ENCODE data around the gene TTC17. TPM values are rescaled to one million over a fixed set of nuclear protein-coding genes. Genes with fewer than 3 reads are reported as not detected.

The TTC17 gene
- polyA plus RNA-seq, 3 donors = 34.7 to 82.5 (median 40.8) TPM

- Histone ChIP-seq H3K79me2 (ENCODE audit: insufficient read depth, low read length) (no peaks in the 10 kb centered on the region), H3K4me1 (ENCODE audit: control insufficient read depth in 1 of 2, insufficient read depth in 2 of 2, low read length in 2 of 2) (no peaks in the 10 kb centered on the region), H4K20me1 (ENCODE audit: insufficient read depth, low read length) (no peaks in the 10 kb centered on the region), H3K9me3 (replicated peaks in 1 of 2; ENCODE audit: control insufficient read depth in 1 of 2, insufficient read depth in 1 of 2, low read length in 2 of 2) (peaks cover under 1 to 2% of the 10 kb centered on the region in 2 donors), H2AFZ (ENCODE audit: insufficient read depth, low read depth, low read length, poor library complexity, severe bottlenecking) (no peak overlapping the region), H3K4me3 (replicated peaks in 1 of 3; ENCODE audit: low read depth in 2 of 3, low read length in 3 of 3) (no peak overlapping the region), H3K4me2 (replicated peaks; ENCODE audit: extremely low read depth, low read length, poor library complexity, severe bottlenecking) (no peak overlapping the region), H3K36me3 (replicated peaks in 1 of 2; ENCODE audit: control insufficient read depth in 1 of 2, insufficient read depth in 2 of 2, low read length in 2 of 2) (no peaks in the 10 kb centered on the region), H3K27ac (ENCODE audit: low read depth in 1 of 2, low read length in 2 of 2) (no peak overlapping the region), H3K9ac (ENCODE audit: insufficient read depth, low read length, poor library complexity, severe bottlenecking) (no peak overlapping the region), H3K27me3 (ENCODE audit: control insufficient read depth in 2 of 2, insufficient read depth in 2 of 2, low read length in 2 of 2) (no peaks in the 10 kb centered on the region)
- Mint-ChIP-seq H3K9me3 (peaks cover 3 to 11% (median 5%) of the 10 kb centered on the region in 7 donors), H3K4me3 (no peak overlapping the region), H3K27ac (no peak overlapping the region), H3K4me1 (peaks cover 1% of the 10 kb centered on the region), H3K27me3 (ENCODE audit: low read depth in 3 of 3) (peaks cover 2 to 13% (median 9%) of the 10 kb centered on the region in 3 donors), H3K36me3 (no peaks in the 10 kb centered on the region)
- WGBS (ENCODE audit: insufficient coverage) = 89% methylated on average over 3 of the region's 6 CpGs
- DNase-seq = no peak
- intact Hi-C loops (cut with micrococcal nuclease) = no loop called here
- TF ChIP-seq, protein P1, sequence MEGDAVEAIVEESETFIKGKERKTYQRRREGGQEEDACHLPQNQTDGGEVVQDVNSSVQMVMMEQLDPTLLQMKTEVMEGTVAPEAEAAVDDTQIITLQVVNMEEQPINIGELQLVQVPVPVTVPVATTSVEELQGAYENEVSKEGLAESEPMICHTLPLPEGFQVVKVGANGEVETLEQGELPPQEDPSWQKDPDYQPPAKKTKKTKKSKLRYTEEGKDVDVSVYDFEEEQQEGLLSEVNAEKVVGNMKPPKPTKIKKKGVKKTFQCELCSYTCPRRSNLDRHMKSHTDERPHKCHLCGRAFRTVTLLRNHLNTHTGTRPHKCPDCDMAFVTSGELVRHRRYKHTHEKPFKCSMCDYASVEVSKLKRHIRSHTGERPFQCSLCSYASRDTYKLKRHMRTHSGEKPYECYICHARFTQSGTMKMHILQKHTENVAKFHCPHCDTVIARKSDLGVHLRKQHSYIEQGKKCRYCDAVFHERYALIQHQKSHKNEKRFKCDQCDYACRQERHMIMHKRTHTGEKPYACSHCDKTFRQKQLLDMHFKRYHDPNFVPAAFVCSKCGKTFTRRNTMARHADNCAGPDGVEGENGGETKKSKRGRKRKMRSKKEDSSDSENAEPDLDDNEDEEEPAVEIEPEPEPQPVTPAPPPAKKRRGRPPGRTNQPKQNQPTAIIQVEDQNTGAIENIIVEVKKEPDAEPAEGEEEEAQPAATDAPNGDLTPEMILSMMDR (IDR thresholded peaks at IDR 0.05) = no peak
Observed at GRCh38 chr11:43515090-43515489, 156.4 kb downstream of the TTC17 start.

DNA sequence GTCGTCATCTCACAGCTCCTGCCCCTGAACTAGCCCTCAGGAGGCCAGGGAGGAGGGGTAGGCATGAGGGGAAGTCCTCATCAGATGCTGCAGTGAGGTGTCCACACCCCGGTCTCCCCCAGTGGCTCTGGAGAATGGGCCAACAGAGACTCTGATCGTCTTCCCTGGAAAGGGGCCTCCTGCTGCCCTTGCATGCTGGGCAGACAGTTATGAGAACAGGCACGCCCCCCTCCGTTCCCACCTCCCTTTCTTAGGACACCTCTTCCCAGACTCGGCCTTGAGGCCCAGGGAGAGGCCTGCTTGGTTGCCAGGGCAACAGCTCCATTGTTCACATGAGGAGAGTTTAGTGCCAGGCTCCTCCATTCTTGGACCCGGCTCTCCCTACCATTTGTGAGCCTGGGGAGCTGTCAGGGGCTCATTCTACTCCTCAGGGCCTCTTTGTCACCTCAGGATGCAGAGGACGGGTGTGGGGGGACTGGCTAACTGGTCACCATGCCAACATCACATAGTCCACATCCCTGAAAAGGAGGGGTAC, 157.7 kb downstream of the TTC17 start:
- no peak for DNase-seq
- TF ChIP-seq, protein P1 (IDR thresholded peaks at IDR 0.05) = no peak
- no peaks in the 10 kb centered on the region for H3K79me2 ChIP-seq (ENCODE audit: insufficient read depth, low read length)
- Mint-ChIP-seq H3K4me1 (peaks cover under 1% of the 10 kb centered on the region), H3K27ac (no peak overlapping the region), H3K36me3 (no peaks in the 10 kb centered on the region), H3K9me3 (peaks cover 10 to 22% (median 14%) of the 10 kb centered on the region in 7 donors), H3K4me3 (no peak overlapping the region), H3K27me3 (ENCODE audit: low read depth in 3 of 3) (peaks cover 2 to 13% (median 10%) of the 10 kb centered on the region in 3 donors)
- no peak overlapping the region for H3K4me3 ChIP-seq (replicated peaks in 1 of 3; ENCODE audit: low read depth in 2 of 3, low read length in 3 of 3)
- no peak overlapping the region for H3K9ac ChIP-seq (ENCODE audit: insufficient read depth, low read length, poor library complexity, severe bottlenecking)
- 80% methylated on average over 5 of the region's 8 CpGs for WGBS (ENCODE audit: insufficient coverage)
- H3K27me3 ChIP-seq (ENCODE audit: control insufficient read depth in 2 of 2, insufficient read depth in 2 of 2, low read length in 2 of 2) = no peaks in the 10 kb centered on the region
- no peaks in the 10 kb centered on the region for H3K4me1 ChIP-seq (ENCODE audit: control insufficient read depth in 1 of 2, insufficient read depth in 2 of 2, low read length in 2 of 2)
- intact Hi-C loops (cut with micrococcal nuclease) = no loop called here
- H2AFZ ChIP-seq (ENCODE audit: insufficient read depth, low read depth, low read length, poor library complexity, severe bottlenecking) = no peak overlapping the region
- H3K9me3 ChIP-seq (replicated peaks in 1 of 2; ENCODE audit: control insufficient read depth in 1 of 2, insufficient read depth in 1 of 2, low read length in 2 of 2) = peaks cover 13 to 14% of the 10 kb centered on the region in 2 donors
- no peaks in the 10 kb centered on the region for H3K36me3 ChIP-seq (replicated peaks in 1 of 2; ENCODE audit: control insufficient read depth in 1 of 2, insufficient read depth in 2 of 2, low read length in 2 of 2)
- no peak overlapping the region for H3K27ac ChIP-seq (ENCODE audit: low read depth in 1 of 2, low read length in 2 of 2)
- no peak overlapping the region for H3K4me2 ChIP-seq (replicated peaks; ENCODE audit: extremely low read depth, low read length, poor library complexity, severe bottlenecking)
- no peaks in the 10 kb centered on the region for H4K20me1 ChIP-seq (ENCODE audit: insufficient read depth, low read length)

Measured in CD14-positive monocyte (primary cell).